HG03571 (cell line): ENCODE data around the gene SLC17A4.
"Not testable (repeated sequence)": the region's sequence is repeated elsewhere in the genome, so short reads cannot be mapped to it uniquely, and the experiment has no call there.

Experiments
- ATAC-seq: cut with Tn5 transposase; IDR thresholded peaks from one replicate; pipeline ENCODE4 v1.9.1; 2021; ENCODE audit not compliant: unreplicated experiment

The SLC17A4 gene

DNA sequence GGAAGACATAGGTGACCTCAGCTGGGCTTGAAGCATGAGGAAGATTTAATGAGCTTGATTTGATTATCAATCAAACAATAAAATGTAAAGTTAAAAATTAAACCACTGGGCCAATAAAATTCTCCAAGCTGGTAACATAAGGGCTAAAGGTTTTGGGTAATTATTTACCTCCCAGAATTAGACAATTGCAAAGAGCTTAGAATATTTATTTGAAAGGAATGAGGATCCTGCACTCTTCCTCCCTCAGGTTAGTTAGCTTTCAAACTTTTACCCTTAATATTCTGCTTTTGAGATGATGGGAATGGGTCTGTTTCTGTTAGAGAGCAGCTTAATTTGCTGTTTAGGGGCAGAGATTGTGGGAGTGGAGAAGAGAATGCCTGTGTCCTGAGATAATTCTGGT lies at the start of gene SLC17A4:
SLC17A4 (plus strand) TSS at position 208 of the 400 bp plus-strand sequence. CDS start 7,221 bp downstream, outside the sequence.
- ATAC-seq, result no peak

- ATAC-seq, result no peak
These were observed 48.1 kb upstream of the SLC17A4 start for GRCh38 chr6:25706314-25707014.

- no peak for ATAC-seq
These were observed 44.8 kb upstream of the SLC17A4 start for GRCh38 chr6:25709761-25710160.

DNA sequence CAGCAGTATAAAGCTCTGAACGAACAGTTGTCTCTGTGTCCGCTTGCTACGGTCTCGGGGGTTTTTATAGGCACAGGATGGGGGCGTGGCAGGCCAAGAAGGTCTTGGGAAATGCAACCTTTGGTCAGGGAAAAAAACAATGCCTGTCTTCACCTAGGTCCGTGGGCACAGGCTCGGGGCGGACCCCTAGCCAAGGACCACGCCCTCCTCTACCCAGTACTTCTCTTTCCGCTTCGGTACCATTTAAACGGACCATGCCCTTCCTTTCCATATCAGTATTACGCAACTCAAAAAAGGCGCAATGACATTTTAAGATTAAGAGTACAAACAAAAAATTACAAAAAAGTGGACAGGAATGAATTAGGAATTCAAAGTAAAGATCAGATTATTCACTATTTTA lies 44.3 kb upstream of the SLC17A4 start:
- no peak for ATAC-seq

- ATAC-seq, result no peak
These were observed 40.7 kb upstream of the SLC17A4 start for GRCh38 chr6:25713824-25714223.

- no peak for ATAC-seq
These were observed 39.8 kb upstream of the SLC17A4 start for GRCh38 chr6:25714765-25715164.

DNA sequence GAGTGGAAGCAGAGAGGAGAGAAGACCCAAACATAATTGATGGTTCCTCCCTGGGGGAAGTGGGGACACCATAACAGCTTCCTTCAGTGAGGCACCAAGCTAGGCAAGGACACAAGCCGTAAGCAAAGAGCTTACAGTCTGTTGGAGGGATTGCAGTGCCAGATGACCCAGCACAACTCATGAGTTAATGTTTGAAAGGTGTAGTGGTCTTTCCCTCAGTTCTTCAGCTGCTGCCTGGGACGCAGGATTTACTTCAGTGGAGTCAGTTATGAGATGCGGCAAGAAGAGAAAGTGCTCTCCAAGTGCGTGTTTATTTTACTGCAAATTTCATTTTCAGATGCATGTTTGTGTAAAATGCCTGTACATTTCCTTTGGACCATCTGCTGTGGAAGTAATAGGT lies 38.7 kb upstream of the SLC17A4 start:
- no peak for ATAC-seq

GRCh38 chr6:25717866-25718740 lies 36.4 kb upstream of the SLC17A4 start:
- ATAC-seq, result no peak

DNA sequence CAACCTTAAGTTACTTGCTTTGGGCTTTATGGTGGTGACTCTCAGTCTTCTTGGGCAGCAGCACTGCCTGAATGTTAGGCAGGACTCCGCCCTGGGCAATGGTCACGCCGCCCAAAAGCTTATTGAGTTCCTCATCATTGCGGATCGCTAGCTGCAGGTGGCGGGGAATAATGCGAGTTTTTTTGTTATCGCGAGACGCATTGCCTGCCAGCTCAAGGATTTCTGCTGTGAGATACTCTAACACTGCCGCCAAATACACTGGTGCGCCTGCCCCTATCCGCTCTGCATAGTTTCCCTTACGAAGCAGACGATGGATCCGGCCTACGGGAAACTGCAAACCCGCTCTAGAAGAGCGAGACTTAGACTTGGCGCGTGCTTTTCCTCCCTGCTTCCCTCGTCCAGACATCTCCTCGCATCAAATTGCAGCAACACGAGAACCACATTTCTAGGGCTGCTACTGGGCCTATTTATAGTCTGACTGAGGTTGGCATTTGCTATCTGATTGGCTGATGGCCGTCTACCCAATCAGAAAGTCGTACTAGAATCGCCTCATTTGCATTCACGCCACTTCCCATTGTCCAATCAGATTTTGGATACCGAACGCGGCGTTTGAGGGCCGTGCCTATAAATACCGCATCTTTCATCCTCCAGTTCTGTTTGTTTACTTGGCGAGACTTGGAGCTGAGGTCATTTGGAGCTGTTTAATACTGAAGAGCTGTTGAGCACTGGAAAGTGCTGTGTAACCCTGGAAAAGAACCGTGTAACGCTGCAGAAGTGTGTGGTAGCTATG lies 28.2 kb upstream of the SLC17A4 start:
- no peak for ATAC-seq

- ATAC-seq, result no peak
These were observed 27.5 kb upstream of the SLC17A4 start for GRCh38 chr6:25727028-25727427.

- no peak for ATAC-seq
These were observed 23.6 kb upstream of the SLC17A4 start for GRCh38 chr6:25730907-25731306.

DNA sequence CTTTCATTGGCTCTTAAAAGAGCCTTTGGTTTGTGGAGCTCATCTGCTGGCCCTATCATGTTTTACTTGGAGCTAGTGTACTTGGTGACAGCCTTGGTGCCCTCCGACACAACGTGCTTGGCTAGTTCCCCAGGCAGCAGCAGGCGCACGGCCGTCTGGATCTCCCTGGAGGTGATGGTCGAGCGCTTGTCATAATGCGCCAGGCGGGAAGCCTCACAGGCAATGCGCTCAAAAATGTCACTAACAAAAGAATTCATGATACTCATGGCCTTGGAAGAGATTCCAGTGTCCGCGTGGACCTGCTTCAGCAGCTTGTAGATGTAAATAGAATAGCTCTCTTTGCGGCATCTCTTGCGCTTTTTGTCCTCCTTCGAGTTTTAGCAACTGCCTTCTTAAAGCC lies 22.8 kb upstream of the SLC17A4 start:
- no peak for ATAC-seq

- no peak for ATAC-seq
These were observed 21.9 kb upstream of the SLC17A4 start for GRCh38 chr6:25732468-25733198.

DNA sequence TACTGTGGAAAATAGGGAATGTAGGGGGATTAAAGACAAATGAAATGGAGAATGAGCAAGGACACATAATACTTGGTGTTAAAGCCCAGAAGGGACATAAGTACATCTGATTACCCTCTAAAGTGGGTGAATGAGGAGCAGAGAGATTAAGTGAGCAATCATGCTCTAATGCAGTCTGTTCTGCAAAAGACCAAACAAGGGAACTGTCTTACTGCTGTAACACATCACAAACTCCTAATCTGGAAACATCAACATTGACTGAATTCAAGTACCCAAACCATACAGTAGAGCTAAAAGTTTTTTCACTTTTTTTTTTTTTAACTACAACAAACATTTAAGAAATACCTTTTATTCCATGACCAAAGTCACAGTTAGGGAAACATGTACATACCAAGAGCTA lies 19.3 kb upstream of the SLC17A4 start:
- ATAC-seq, result no peak

GRCh38 chr6:25743868-25744267 lies 10.7 kb upstream of the SLC17A4 start:
- no peak for ATAC-seq

DNA sequence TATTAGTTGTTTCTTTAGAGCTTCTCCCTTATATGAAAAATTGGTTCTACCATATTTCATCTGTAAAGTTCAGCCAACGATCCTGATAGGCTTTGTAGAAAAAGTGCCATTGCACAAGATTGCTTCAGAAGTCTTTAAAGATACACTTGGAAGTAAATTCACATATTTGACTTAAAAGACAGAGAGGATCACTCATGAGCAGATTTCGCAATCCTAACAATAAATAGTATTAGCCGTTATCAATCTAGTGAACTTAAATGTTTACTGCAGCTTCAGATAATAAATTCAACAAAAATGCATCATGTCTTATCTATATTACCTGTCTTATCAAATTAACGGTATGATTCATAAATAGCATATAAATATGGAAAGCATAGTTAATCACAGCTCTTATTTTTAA lies 8.7 kb upstream of the SLC17A4 start:
- ATAC-seq, result no peak

DNA sequence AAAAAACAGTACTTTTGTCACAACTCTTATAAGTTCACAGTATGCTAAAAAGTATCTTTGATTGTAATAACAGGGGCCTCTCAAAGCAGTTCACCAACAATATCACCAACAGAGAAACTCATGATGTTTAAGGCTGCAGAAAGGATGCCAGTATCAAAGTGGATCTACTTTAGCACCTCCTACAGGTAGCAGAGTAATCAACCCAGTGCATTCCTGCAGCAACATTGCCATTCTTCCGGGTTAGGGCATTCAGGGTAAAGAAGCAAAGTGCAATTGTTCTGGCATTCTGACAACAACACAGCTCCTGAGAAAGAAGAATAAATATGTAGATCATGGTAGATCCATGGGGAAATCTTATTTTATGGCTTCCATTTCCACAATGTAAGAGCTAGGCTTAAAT lies 7.6 kb upstream of the SLC17A4 start:
- no peak for ATAC-seq

DNA sequence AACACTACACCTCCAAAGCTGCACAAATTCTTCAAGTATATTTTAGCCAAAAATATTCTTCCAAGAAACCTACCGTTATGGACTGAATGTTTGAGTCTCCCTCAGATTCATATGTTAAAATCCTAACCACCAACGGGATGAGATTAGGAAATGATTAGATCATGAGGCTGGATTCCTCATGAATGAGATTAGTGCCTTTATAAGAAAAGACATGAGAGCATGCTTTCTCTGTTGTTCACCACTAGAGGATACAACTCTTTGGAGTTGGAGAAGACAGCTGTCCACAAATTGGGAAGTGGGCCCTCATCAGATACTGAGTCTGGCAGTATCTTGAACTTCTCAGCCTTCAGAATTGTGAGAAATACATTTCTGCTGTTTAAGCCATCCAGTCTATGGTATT lies 7.1 kb upstream of the SLC17A4 start:
- no peak for ATAC-seq

- no peak for ATAC-seq
These were observed 6.5 kb upstream of the SLC17A4 start for GRCh38 chr6:25748049-25748448.

DNA sequence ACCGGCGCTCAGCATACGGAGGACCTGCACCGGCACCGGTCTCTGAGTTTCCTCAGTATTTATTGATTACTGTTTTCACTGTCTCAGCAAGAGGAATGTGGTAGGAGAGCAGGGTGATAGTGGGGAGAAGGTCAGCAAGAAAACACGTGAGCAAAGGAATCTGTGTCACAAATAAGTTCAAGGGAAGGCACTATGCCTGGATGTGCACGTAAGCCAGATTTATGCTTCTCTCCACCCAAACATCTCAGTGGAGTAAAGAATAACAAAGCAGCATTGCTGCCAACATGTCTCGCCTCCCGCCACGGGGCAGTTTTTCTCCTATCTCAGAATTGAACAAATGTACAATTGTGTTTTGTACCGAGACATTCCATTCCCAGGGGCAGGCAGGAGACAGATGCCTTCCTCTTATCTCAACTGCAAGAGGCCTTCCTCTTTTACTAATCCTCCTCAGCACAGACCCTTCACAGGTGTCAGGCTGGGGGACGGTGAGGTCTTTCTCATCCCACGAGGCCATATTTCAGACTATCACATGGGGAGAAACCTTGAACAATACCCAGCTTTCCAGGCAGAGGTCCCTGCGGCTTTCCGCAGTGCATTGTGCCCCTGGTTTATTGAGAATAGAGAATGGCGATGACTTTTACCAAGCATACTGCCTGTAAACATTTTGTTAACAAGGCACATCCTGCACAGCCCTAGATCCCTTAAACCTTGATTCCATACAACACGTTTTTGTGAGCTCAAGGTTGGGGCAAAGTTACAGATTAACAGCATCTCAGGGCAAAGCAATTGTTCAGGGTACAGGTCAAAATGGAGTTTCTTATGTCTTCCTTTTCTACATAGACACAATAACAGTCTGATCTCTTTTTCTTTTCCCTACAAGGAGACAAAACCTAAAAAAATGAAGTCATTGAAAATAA lies 5.7 kb upstream of the SLC17A4 start:
- not testable (repeated sequence) for ATAC-seq
